GM21786 (cell line): Measurements from ENCODE around the gene CSNK1G2.

Experiments used
- ATAC-seq: cut with Tn5 transposase; IDR thresholded peaks from one replicate; pipeline ENCODE4 v1.9.1; 2021; ENCODE audit not compliant: unreplicated experiment

Gene CSNK1G2

GRCh38 chr19:2014731-2015607 lies 74.0 kb downstream of the CSNK1G2 start:
- no peak for ATAC-seq

GRCh38 chr19:2015608-2015950 lies 74.6 kb downstream of the CSNK1G2 start, which contains the start of gene BTBD2:
TSS of gene BTBD2 (minus strand) at chr19:2015714. CDS start at chr19:2015703, 11 bp downstream.
- no peak for ATAC-seq

- ATAC-seq, result no peak
Measured at GRCh38 chr19:2016041-2016807, 75.3 kb downstream of the CSNK1G2 start.

GRCh38 chr19:2018752-2019151 lies 77.8 kb downstream of the CSNK1G2 start:
- no peak for ATAC-seq

- no peak for ATAC-seq
Measured at GRCh38 chr19:2021453-2022140, 80.6 kb downstream of the CSNK1G2 start.

GRCh38 chr19:2022289-2022688 lies 81.3 kb downstream of the CSNK1G2 start:
- no peak for ATAC-seq

- ATAC-seq, result no peak
Measured at GRCh38 chr19:2026770-2027169, 85.8 kb downstream of the CSNK1G2 start.

- no peak for ATAC-seq
Measured at GRCh38 chr19:2027361-2027760, 86.4 kb downstream of the CSNK1G2 start.
